GM23338 (cell line): ENCODE measurements around the gene C1orf174. TPM values are rescaled to one million over a fixed set of nuclear protein-coding genes. Genes with fewer than 3 reads are reported as not detected.

Experiments used
- ATAC-seq: fragments of 200-7000 bp; cut with Tn5 transposase; 3 replicates; pipeline ENCODE4 v1.9.1; 2020
- DNase-seq: peaks from one replicate; pipeline ENCODE4 v3.0.0-alpha.2; 2015; ENCODE audit warnings: low spot score
- H2AFZ ChIP-seq: fragments of 200-600 bp; sonication (generic); 2 replicates; pipeline ENCODE4 v1.8.0; 2016; ENCODE audit warnings: antibody characterized with exemption, mild to moderate bottlenecking, moderate library complexity
- H3F3A ChIP-seq: fragments of 200-600 bp; sonication (generic); replicated peaks from 2 replicates; pipeline ENCODE4 v1.8.0; 2017; ENCODE audit warnings: antibody characterized with exemption, mixed run types, low read depth
- H3K27ac ChIP-seq: fragments of 200-600 bp; sonication (generic); 2 replicates; pipeline ENCODE4 v1.6.1; 2016; ENCODE audit warnings: low read depth
- H3K27me3 ChIP-seq: fragments of 200-600 bp; sonication (generic); 2 replicates; pipeline ENCODE4 v1.8.0; 2016; ENCODE audit warnings: mild to moderate bottlenecking, mixed run types, moderate library complexity; ENCODE audit not compliant: insufficient read depth
- H3K36me3 ChIP-seq: fragments of 200-600 bp; sonication (generic); 2 replicates; pipeline ENCODE4 v1.8.0; 2016; ENCODE audit warnings: mild to moderate bottlenecking; ENCODE audit not compliant: insufficient read depth
- H3K4me1 ChIP-seq: fragments of 200-600 bp; sonication (generic); 2 replicates; pipeline ENCODE4 v1.8.0; 2016; ENCODE audit warnings: mild to moderate bottlenecking, moderate library complexity; ENCODE audit not compliant: insufficient read depth
- H3K4me2 ChIP-seq: fragments of 200-600 bp; sonication (generic); 2 replicates; pipeline ENCODE4 v1.7.1; 2017; ENCODE audit warnings: mixed run types
- H3K4me3 ChIP-seq: fragments of 200-600 bp; sonication (generic); 2 replicates; pipeline ENCODE4 v1.6.1; 2016; ENCODE audit warnings: mixed run types
- H3K79me2 ChIP-seq: fragments of 200-600 bp; sonication (generic); replicated peaks from 2 replicates; pipeline ENCODE4 v1.8.0; 2017; ENCODE audit warnings: mild to moderate bottlenecking; ENCODE audit not compliant: insufficient read depth
- H3K9me2 ChIP-seq: fragments of 200-600 bp; sonication (generic); 2 replicates; pipeline ENCODE4 v1.8.0; 2017; ENCODE audit not compliant: insufficient read depth
- H4K20me1 ChIP-seq: fragments of 200-600 bp; sonication (generic); replicated peaks from 2 replicates; pipeline ENCODE4 v1.8.0; 2017; ENCODE audit warnings: mild to moderate bottlenecking; ENCODE audit not compliant: insufficient read depth
- H3K27ac Mint-ChIP-seq: 2 replicates; pipeline ENCODE4 v1.8.0; 2020; ENCODE audit warnings: inconsistent platforms, mild to moderate bottlenecking, moderate library complexity, mixed read lengths
- H3K27me3 Mint-ChIP-seq: 3 replicates; pipeline ENCODE4 v1.8.0; 2022; ENCODE audit warnings: low read depth, mild to moderate bottlenecking, moderate library complexity, mixed read lengths, inconsistent platforms; ENCODE audit not compliant: insufficient read depth, poor library complexity
- H3K36me3 Mint-ChIP-seq: 3 replicates; pipeline ENCODE4 v1.8.0; 2021; ENCODE audit warnings: low read depth, mild to moderate bottlenecking, inconsistent platforms, moderate library complexity, mixed read lengths
- H3K4me1 Mint-ChIP-seq: 3 replicates; pipeline ENCODE4 v1.8.0; 2020; ENCODE audit warnings: mild to moderate bottlenecking, inconsistent platforms, mixed read lengths
- H3K4me3 Mint-ChIP-seq: 3 replicates; pipeline ENCODE4 v1.8.0; 2021; ENCODE audit warnings: moderate library complexity, mild to moderate bottlenecking, inconsistent platforms, mixed read lengths
- H3K9me3 Mint-ChIP-seq: 3 replicates; pipeline ENCODE4 v1.8.0; 2020; ENCODE audit warnings: moderate library complexity, mild to moderate bottlenecking, inconsistent platforms, mixed read lengths
- EZH2 ChIP-seq: fragments of 200-600 bp; sonication (generic); IDR thresholded peaks from one replicate; pipeline ENCODE4 v1.8.0; 2017; ENCODE audit warnings: antibody characterized with exemption, mild to moderate bottlenecking, low read depth; ENCODE audit not compliant: unreplicated experiment
- EZH2phosphoT487 ChIP-seq: fragments of 200-600 bp; sonication (generic); IDR thresholded peaks from one replicate; pipeline ENCODE4 v1.8.1; 2018; ENCODE audit warnings: antibody characterized with exemption; ENCODE audit not compliant: unreplicated experiment
- ZNF331 ChIP-seq: fragments of 250-450 bp; sonication (Bioruptor Pico); IDR thresholded peaks from 2 replicates; pipeline ENCODE4 v1.5.0; 2020; ENCODE audit warnings: low read depth, mild to moderate bottlenecking, moderate library complexity
- polyA plus RNA-seq: library from polyadenylated mRNA; unstranded; fragments of >200 nt; fragmentation: Nextera tagmentation; extraction: Ambion mirVana; gene quantifications from 2 replicates; pipeline ENCODE4 v1.2.1, GENCODE V29; 2016
- total RNA-seq: library from RNA; depleted of rRNA; stranded (reverse); fragments of >200 nt; shearing (Covaris generic); gene quantifications from 2 replicates; pipeline ENCODE4 v1.2.3, GENCODE V29; 2014
- TF ChIP-seq, protein P1 (sequence below): IDR thresholded peaks from 2 replicates; pipeline ENCODE4 v1.6.1; 2016; ENCODE audit warnings: antibody characterized with exemption
- TF ChIP-seq, protein P2 (sequence below), 2 experiments: fragments of 200-600 bp in 1 of 2; sonication (generic) in 1 of 2; conservative IDR thresholded peaks; 2 replicates each; pipeline versions ENCODE4 v1.5.1 to v1.6.1; 2016 to 2017; ENCODE audit warnings: antibody characterized with exemption in 2 of 2, low read depth in 2 of 2, mild to moderate bottlenecking in 2 of 2, moderate library complexity in 1 of 2
- TF ChIP-seq, protein P3 (sequence below): IDR thresholded peaks from one replicate; pipeline ENCODE4 v1.6.1; 2018; ENCODE audit warnings: antibody characterized with exemption; ENCODE audit not compliant: unreplicated experiment

Gene C1orf174
- total and polyA plus RNA-seq, 2 experiments from 2014 or later = 28.5 to 28.7 TPM

DNA sequence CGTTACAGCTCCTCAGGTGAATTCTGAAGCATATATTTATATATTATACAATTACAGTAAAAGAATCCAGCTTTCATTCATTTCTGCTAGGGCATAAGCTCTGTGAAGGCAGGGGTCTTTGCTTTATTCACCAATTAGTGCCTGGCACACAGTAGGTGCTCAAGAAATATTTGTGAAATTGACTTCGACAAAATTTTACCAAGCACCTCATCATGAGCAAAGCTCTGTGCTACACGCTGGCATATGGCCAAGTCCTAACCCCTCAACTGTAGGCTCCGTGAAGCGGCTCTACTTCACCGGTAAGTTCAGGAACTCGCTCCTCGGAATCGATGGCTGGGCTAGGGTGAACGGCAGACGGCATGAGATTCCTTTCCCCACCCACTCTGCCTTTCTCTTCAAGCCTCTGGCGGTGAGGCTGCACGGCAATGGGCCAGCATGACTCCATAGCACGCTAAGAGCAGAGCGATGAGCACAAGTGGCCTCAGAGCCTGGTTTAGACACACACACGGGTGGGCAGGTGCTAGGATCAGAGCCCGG, 8.7 kb downstream of the C1orf174 start (continued):
- TF ChIP-seq, protein P1, sequence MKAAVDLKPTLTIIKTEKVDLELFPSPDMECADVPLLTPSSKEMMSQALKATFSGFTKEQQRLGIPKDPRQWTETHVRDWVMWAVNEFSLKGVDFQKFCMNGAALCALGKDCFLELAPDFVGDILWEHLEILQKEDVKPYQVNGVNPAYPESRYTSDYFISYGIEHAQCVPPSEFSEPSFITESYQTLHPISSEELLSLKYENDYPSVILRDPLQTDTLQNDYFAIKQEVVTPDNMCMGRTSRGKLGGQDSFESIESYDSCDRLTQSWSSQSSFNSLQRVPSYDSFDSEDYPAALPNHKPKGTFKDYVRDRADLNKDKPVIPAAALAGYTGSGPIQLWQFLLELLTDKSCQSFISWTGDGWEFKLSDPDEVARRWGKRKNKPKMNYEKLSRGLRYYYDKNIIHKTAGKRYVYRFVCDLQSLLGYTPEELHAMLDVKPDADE = no peak
- TF ChIP-seq EZH2 (no peak), ZNF331 (CRISPR knock-in tag) (no peak)
- TF ChIP-seq, protein P2, sequence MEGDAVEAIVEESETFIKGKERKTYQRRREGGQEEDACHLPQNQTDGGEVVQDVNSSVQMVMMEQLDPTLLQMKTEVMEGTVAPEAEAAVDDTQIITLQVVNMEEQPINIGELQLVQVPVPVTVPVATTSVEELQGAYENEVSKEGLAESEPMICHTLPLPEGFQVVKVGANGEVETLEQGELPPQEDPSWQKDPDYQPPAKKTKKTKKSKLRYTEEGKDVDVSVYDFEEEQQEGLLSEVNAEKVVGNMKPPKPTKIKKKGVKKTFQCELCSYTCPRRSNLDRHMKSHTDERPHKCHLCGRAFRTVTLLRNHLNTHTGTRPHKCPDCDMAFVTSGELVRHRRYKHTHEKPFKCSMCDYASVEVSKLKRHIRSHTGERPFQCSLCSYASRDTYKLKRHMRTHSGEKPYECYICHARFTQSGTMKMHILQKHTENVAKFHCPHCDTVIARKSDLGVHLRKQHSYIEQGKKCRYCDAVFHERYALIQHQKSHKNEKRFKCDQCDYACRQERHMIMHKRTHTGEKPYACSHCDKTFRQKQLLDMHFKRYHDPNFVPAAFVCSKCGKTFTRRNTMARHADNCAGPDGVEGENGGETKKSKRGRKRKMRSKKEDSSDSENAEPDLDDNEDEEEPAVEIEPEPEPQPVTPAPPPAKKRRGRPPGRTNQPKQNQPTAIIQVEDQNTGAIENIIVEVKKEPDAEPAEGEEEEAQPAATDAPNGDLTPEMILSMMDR (conservative IDR thresholded peaks at IDR 0.05; ENCODE audit: low read depth in 2 of 2) = no peak
- TF ChIP-seq, protein P3, sequence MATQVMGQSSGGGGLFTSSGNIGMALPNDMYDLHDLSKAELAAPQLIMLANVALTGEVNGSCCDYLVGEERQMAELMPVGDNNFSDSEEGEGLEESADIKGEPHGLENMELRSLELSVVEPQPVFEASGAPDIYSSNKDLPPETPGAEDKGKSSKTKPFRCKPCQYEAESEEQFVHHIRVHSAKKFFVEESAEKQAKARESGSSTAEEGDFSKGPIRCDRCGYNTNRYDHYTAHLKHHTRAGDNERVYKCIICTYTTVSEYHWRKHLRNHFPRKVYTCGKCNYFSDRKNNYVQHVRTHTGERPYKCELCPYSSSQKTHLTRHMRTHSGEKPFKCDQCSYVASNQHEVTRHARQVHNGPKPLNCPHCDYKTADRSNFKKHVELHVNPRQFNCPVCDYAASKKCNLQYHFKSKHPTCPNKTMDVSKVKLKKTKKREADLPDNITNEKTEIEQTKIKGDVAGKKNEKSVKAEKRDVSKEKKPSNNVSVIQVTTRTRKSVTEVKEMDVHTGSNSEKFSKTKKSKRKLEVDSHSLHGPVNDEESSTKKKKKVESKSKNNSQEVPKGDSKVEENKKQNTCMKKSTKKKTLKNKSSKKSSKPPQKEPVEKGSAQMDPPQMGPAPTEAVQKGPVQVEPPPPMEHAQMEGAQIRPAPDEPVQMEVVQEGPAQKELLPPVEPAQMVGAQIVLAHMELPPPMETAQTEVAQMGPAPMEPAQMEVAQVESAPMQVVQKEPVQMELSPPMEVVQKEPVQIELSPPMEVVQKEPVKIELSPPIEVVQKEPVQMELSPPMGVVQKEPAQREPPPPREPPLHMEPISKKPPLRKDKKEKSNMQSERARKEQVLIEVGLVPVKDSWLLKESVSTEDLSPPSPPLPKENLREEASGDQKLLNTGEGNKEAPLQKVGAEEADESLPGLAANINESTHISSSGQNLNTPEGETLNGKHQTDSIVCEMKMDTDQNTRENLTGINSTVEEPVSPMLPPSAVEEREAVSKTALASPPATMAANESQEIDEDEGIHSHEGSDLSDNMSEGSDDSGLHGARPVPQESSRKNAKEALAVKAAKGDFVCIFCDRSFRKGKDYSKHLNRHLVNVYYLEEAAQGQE = no peak

DNA sequence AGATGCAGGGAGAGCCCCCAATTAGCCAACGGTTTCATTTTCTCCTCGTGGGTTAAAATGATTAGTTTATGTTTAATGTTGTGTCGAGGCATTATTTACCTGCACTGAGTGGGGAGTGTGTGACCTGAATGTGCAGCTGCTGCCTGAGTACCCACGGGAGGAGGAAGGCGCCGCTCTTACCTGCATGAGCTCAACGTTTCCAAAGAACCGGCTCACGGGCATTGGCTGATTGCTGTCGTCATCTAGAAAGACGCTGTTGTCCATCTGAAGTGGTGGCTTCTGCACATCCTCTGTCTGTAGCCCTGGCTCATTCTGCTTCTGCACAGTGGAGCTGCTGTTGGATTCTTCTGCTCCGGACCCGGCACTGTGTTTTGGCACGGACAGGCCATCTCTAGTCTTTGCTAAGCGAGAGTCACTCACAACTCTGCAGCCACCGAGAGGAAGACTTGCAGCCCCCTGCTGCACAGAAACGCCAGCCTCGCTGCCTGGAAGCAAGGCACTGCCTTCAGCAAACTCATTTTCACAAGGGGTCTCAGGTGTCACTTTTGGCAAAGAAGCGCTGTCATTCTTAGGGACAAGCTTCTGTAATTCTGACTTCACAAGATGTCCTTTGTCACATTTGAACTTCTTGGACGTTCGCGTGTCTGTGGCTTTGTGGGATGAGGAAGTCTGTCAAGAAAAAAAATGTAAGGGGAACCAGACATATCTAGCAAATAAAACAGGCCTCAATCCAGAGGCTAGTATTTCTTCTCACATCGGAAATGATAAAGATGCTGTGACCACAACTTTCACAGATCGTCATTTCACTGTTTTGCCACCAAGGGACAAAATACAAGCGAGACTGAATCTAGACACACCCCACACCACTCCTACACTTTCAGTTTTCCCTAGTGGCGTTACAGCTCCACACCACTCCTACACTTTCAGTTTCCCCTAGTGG, 9.4 kb downstream of the C1orf174 start:
- ATAC-seq = no peak
- H3K4me1 ChIP-seq = no peaks in the 10 kb centered on the region
- no peak for DNase-seq
- H3K27me3 ChIP-seq = no peaks in the 10 kb centered on the region
- Mint-ChIP-seq H3K4me3 (no peak overlapping the region), H3K27ac (no peak overlapping the region), H3K9me3 (no peaks in the 10 kb centered on the region; the same call in 2 of the 3 replicates), H3K4me1 (no peaks in the 10 kb centered on the region), H3K36me3 (peaks cover 30% of the 10 kb centered on the region; the same call in 2 of the 3 replicates), H3K27me3 (peaks cover 6% of the 10 kb centered on the region)
- peaks cover 8% of the 10 kb centered on the region; the same call in 1 of the 2 replicates for H4K20me1 ChIP-seq
- peaks cover 28% of the 10 kb centered on the region for H3K79me2 ChIP-seq
- no peak overlapping the region for H3K4me2 ChIP-seq
- peaks cover 12% of the 10 kb centered on the region for H3K36me3 ChIP-seq
- no peaks in the 10 kb centered on the region for H3K9me2 ChIP-seq
- no peaks in the 10 kb centered on the region for H3F3A ChIP-seq
- H3K4me3 ChIP-seq = no peak overlapping the region
- TF ChIP-seq EZH2phosphoT487 = peak; percentile 35
- TF ChIP-seq, protein P1 = no peak
- no peak overlapping the region for H3K27ac ChIP-seq
- no peak overlapping the region for H2AFZ ChIP-seq
